NCI-H1694 (cell line): ENCODE measurements around the gene STIM2.
A peak's percentile ranks its signal among the peaks of the same experiment; 100 is the strongest.
"Not testable (repeated sequence)": the region's sequence is repeated elsewhere in the genome, so short reads cannot be mapped to it uniquely, and the experiment has no call there.

Experiments
- DNase-seq: peaks from one replicate; lab custom pipeline; 2025; lab: John Stamatoyannopoulos, UW

The STIM2 gene

DNA sequence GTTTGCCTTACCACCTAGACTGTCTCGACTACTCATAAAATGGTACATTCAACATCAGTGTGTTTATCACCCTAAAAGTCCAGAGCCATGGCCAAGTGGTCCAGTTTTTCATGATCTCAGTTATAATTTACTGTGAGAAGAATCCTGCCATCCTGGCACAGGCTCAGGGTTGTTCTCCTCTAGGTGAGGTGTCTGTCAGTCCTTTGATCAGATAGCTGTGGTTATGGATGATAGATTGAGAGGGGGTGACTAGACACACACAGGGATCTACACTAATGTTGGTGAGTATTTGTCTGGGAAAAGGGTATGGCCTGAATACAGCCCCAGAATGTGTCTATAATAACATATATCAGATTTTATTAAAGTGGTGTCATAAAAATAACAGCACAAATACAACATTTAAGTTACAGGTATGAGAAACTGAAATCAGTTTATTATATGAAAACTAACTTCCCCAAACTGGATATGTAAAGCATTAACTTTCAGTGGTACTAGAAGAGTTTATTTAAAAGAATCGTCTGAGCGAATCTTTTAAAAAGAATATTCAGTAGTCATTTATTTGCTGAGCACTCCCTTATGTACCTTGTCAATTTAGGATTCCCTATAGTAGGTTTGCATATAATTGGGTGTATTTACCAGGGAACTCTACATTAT lies 93.3 kb downstream of the STIM2 start:
- no peak for DNase-seq

DNA sequence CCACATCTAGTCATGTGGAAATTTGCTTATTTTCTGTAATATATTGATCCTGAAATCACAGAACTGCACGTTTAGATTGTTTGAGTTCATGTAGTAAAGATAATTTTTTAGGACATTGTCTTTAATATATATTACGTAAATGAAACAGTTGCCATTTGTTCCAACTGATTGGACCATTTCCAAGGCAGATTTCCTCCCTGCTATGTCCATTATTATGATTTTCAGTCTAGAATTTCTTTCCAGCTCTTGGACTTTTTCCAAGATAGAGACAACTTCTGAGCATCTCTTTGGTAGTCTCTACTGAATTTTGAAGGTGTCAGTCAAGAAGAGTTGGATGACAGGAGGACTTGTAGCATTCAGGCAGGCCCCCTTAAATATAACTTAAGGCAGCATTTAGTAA lies 94.6 kb downstream of the STIM2 start:
- no peak for DNase-seq

DNA sequence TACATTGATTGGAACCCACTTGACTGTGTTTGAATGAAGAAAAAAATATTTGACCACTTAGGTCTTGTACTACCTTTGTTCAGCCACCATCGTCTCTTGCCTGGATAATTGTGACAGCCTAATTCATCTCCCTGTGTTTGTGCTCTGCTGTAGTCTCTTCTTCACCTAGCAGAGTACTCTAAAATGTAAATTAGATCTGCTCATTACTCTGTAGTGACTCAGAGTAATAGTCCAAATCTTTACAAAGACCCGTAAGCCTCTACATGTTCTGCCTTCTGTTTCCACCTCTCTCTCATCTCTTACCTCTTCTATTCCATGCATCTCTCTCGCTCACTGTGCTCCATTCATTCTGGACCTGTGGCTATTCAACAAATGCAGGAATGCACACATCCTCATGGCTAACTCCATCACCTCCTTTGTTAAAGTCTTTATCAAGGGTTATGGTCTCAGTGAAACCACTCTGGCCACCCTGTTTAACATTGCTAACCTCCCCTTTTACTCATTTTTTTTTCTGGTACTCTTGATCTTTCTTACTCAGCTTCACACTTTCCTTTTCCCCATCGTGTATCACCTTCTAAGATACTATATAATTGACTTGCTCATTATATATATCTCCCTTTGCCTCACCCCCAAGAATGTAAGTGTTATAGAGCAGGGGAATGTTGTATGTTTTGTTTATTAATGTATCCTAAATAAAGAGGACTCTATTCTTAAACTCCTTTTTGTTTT lies 98.4 kb downstream of the STIM2 start:
- no peak for DNase-seq

DNA sequence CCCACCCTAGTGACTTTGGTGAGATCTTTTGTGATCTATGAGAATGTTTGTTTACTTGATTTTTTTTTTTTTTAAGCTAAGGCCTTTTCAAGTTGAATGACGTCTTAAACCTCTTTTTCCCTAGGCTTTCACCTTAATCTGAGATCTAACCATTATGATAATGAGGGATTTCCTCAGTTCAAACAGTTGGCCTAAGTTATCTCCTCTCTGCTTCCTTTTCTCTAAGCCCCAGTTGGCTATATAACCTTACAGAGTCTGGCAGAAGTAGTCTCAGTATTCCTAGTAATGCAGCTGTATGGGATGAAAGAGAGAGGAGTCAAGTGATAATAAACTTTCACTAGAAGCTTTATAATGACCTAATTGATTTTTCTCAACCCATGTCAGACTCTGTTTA lies 99.0 kb downstream of the STIM2 start:
- no peak for DNase-seq

DNA sequence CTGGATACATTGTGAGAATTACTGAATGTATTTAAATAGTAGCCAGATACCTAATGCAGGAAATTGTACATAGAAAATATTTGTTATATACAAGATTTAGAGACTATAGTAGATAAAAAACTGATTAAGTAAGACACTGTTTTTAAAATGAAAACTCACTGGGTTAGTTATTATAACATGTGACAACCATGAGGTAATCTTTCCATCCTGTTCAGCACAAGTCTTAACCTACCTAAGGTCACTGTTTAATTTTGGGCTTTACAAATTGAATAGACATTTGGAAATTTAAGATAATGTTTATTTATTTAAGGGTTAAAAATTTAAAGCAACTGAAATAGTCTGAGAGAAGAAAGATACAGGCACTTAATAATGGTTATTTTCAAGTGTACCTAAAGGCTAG lies 102.1 kb downstream of the STIM2 start:
- no peak for DNase-seq

DNA sequence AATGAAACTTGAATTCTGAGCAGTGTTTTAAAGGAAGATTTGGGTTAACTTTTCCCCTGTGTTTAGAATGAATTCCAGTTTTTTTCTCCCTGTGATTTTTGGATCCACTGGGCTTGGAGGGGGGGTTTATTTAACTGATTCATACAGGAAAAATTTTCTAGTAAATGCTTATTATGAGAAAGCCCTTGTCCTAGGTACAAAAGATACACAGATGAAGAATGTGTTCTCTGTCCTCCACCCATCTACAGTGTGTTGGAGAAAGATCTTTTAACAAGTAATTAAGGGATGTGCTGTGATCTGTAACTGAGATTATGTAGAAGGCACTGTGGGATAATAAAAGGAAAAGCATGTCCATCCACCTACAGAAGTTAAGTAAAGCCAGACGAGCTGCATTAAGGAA lies 103.9 kb downstream of the STIM2 start:
- DNase-seq, result no peak

DNA sequence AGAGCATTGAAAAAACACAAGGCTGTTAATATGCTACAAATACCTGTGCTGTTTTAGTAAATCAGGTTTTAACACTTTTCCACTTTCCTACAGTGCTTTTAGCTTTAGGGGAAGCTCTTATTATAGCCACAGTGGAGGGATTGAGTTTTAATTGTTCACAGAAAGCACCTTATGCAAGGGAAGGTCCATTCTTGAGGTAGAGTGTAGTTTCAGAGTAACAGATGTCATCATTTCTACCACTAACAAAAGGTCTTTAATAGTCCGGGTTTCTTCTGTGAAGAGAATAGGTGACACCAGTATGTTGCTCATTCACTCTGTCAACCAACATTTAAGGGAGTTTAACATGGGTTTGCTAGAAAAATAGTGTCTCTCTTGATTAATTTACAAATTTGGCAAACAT lies 104.4 kb downstream of the STIM2 start:
- no peak for DNase-seq

DNA sequence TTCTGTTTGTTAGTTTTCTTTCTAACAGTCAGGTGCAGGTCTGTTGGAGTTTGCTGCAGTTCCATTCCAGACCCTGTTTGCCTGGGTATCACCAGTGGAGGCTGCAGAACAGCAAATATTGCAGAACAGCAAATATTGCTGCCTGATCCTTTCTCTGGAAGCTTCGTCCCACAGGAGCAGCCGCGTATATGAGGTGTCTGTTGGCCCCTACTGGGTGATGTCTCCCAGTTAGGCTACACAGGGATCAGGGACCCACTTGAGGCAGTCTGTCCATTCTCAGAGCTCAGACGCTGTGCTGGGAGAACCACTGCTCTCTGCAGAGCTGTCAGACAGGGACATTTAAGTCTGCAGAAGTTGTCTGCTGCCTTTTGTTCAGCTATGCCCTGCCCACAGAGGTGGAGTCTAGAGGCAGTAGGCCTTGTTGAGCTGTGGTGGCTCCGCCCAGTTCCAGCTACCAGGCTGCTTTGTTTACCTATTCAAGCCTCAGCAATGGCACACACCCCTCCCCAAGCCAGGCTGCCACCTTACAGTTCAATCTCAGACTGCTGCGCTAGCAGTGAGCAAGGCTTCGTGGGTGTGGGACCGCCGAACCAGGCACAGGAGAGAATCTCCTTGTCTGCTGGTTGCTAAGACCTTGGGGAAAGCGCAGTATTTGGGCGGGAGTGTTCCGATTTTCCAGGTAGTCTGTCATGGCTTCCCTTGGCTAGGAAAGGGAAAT lies 115.0 kb downstream of the STIM2 start:
- not testable (repeated sequence) for DNase-seq

DNA sequence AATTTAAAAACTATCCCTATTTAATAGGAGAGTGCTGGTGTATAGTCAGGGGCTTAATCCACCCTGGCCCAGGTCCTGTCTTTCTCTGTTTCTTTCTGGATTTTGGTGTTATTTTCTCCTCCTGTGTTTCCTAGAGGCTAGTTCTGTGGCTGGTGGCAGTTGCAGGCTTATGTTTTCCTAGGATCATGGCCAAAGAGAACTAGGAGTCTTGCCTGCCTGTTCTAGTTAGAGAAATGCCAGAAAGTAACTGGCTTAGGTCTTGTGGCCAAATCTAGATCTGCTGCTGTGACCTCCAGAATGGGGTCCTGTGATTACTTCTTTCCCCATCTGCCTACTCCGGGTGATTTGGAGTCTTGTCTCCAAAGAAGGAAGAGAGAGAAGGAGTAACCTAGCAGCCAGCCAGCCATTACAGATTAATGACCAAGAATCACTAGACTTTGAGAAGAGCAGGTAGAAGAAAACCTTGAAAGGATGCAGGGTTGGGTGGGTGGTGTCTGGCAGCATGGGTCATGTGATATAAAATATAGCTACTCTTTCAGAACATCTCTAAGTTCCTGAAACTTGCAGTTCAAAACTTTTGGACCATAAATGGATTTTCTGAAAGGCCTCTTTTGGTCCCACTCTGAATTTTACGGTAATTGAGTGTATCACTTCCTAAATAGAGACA lies 117.9 kb downstream of the STIM2 start:
- no peak for DNase-seq

DNA sequence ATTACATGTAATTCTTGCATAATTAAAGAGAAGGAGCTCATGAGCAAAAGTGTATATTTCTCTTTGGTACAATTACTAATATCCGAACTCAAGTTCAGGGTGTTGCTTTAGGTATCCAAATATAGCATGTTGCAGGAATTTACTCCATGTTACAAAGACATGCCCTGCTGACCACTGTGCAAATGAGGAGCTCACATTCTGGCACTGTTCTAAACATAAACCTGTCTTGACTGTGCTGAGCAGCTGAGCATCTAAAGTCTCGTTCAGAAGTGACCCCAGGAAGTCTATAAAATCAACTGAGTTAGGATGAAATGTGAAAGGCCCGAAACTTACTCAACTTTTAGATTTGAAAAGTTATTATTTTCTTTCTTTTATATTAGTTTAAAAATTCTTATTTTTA lies 124.3 kb downstream of the STIM2 start:
- DNase-seq, result no peak

DNA sequence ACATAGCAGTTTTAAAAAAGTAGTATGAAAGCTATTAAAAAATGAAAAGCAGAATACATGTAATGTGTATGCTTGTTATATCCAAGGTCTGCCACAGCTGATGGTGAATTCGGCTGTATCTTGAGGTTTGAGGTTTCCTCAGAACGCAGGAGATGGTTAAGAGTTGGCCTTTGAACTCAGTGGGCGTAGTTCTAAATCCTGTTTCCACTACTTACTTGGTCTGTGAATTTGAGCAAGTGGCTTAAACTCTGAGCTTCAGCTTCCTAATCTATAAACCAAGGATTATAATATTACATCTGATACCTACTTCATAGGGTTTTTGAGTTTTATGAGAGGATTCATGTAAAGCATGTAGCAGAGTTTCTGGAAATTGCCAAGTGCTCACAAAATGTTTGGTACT lies 125.2 kb downstream of the STIM2 start:
- DNase-seq, result no peak

DNA sequence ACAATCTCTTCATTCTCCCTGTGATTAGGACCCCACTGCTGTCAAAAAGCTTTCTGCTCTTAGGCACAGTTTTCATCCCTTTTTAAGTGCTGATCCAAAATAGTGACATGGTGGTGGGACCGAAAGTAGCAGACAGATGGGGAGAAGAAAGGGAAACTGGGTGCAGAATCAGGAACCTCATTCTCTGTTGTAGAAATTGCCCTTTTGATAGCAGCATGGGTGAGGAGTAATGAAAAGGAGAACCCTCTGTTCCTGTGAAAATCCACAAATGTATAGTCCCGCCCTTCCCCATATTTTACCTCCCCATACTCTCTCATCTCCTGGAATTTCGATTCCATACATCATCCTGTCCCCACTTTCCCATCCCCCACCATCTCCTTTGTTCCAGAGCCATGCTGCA lies 126.5 kb downstream of the STIM2 start:
- DNase-seq, result no peak

DNA sequence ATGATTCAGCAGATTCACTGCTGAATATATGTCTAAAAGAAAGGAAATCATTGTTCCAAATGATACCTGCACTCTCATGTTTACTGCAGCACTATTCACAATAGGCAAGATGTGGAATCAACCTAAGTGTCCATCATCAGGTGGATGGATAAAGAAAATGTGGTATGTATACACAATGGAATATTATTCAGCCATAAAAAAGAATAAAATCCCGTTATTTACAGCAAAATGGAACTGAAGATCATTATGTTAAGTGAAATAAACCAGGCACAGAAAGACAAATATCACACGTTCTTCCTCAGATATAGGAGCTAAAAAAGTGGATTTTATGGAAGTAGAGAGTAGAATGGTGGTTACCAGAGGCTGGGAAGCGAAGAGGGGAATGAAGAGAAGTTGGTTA lies 130.4 kb downstream of the STIM2 start:
- no peak for DNase-seq

DNA sequence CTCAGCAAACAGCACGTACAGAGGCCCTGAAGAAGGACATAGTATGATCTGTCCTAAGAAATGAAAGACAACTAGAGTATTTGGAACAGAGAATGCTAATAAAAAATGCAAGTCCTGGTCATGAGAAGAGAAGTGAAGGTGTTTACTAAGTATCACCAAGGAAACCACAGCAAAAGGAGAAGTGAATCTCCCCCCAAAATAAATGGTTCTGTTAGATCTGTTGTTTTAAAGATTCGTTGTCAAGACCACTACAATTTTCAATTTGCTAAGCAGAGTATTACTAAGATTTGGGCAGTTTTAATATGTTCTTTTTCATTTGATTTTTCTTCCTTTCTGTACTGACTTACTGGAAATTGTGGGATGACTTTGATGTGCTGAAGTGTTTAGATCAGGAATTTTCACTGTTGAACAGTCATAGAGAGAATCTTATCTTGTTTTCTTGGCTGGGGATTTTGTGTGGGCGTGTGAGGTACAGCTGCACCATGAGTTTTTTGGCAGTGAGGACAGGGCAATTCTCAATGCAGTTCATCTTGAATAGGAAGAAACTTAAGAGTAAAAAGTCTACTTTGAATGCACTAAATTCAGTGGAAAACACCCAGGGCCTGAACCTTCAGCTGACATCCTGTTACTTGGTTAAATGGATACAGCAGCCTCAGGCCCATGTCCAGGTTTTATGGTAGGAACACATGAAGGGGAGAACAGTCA lies 132.2 kb downstream of the STIM2 start:
- no peak for DNase-seq

DNA sequence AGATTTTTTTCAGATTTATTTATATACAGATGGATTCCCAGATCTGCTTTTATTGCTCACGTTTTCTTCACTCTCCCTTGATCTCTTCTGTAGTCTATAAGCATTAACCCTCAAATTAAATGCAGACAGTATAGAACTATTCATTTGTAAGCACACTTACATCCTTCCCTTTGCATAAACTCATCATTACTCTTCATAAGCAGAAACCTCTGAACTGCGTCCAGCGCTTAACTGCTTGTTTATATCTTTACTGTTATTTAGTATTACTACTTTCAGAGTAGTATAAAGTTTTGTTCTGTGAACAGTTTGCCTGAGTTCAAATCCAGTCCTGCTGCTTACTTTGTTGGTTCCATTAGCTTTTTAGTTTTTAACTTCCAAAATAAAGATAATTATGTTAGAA lies 132.9 kb downstream of the STIM2 start:
- no peak for DNase-seq

DNA sequence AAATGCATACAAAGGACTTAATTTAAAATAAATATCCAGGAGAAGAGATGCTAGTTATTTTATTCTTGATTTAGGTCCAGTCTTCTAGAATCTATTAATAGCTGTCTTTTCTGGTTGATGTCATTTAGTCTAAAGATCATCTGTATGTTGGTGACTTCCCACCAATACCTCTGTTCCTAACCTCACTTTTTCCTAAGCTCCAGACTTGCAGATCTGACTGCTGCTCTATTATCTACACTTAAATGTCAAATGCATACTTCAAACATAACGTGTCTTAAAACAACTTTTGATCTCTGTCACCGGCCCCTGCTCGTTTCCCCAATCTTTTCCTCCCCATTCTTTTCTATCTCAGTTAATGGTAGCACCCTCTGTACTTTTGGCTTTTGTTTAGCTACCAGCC lies 133.3 kb downstream of the STIM2 start:
- no peak for DNase-seq

DNA sequence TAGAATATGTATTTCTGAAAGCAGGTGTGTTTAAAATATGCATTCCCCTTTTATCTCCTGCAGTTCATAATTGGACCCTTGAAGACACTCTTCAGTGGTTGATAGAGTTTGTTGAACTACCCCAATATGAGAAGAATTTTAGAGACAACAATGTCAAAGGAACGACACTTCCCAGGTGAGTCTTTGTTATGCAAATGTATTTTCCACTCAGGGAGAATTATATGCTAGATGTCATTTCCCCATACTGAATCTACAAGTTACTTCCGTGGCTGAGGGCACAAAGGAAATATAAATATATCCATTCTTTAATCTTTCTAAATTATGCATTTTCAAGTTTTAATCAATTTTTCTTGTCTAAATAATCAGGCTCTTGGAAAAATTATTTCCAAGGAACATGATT lies 134.7 kb downstream of the STIM2 start:
- no peak for DNase-seq

DNA sequence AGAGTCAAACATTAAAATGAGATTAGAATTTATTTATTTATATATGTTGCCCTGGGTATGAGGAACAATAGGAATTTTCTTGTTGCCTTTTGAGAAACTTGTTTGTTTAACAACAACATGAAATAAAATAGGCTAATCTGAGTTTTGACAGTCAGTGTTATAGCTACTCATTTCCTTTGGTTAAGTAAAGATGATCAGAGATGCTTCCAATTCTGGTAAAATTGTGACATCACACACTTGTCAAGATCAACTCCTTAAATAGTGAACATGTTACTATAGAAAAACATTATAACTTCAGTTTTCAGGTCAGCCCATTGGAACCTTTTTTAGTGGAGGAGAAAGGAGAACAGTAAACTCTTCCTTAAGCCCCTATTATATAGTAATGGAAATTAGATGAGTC lies 136.1 kb downstream of the STIM2 start:
- DNase-seq, result no peak

DNA sequence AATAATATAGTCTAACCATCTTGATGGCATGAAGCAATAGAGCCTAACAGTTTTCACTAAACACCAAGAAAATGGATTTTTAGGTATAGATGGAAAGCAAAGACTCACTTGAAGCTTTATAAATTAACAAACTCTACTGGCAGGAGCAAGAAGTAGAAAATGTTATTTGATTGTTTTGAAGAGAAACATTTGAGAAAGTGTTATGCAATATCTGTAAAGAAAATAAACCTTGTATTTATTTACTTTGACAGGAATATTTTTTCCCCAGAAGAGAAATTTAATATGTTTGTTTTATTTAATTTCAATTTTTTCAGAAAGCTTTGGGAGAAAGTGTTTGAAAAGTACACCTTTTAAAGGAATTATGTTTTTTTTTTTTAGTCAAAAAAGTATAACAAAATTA lies 139.0 kb downstream of the STIM2 start:
- DNase-seq, result no peak

DNA sequence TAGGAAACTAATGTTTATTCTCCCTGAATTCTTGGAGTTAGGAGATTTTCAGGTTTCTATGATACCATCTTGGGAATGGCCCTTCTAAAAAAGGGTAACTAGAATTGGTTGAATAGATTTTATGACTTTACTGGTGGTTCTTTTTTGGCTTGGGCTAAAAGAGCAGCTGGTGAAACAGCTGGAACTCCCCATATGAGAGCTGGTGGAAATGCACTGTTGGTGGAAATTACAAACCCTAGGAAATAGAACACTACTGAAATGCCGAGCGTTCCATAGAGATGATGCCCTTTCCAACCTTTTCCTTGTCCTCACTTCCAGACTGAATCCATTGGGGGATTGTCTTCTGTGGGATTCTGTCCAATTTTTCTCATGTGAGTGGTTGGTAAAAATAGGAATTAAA lies 139.5 kb downstream of the STIM2 start:
- peak; percentile 53 for DNase-seq

DNA sequence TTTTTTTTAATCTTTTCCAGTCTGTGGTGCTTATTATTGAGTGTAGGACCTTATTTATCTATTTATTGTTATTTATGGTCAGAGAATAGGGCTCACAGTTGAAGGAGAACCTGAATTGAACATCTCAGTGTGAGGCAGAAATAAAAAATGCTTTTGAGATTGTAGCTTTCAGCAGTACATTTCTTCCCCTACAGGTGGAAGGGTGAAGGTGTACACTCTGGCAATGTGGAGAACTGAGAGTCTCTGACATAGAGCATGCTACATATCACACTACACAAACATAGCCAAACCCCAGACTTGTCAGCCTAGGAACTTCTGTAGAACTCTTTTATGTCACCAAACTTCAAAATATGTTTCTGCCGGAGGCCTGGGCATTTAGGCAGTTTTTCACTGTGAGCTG lies 140.2 kb downstream of the STIM2 start:
- DNase-seq, result no peak
